Keratinocyte (primary cell): Measurements from ENCODE around the gene OR2H2. TPM values are rescaled to one million over a fixed set of nuclear protein-coding genes. Genes with fewer than 3 reads are reported as not detected.
A peak's percentile ranks its signal among the peaks of the same experiment; 100 is the strongest.

Source experiments
- DNase-seq: peaks from one replicate; pipeline ENCODE4 v3.0.0-alpha.2; 2011; ENCODE audit warnings: low read depth, missing footprints, low spot score
- FAIRE-seq: peaks from 2 replicates; lab custom pipeline; 2011; peaks lifted over from hg19 to GRCh38; lab: Jason Lieb, UNC
- H2AFZ ChIP-seq: 2 replicates; pipeline ENCODE4 v1.6.0; 2012; ENCODE audit warnings: low read length, control low read depth, inconsistent platforms; ENCODE audit not compliant: control insufficient read depth
- H3K27ac ChIP-seq: 2 replicates; pipeline ENCODE4 v1.5.1; 2011; ENCODE audit warnings: low read length; ENCODE audit not compliant: control insufficient read depth, insufficient read depth
- H3K27me3 ChIP-seq: 3 replicates; pipeline ENCODE4 v1.6.0; 2011; ENCODE audit warnings: low read length; ENCODE audit not compliant: control insufficient read depth, insufficient read depth; ENCODE audit errors: extremely low read depth
- H3K36me3 ChIP-seq, 2 experiments: 2 replicates in 1 of 2; 3 replicates in 1 of 2; pipeline ENCODE4 v1.5.1; 2011; ENCODE audit warnings: low read length in 2 of 2, mild to moderate bottlenecking in 1 of 2; ENCODE audit not compliant: control insufficient read depth in 2 of 2, insufficient read depth in 2 of 2; ENCODE audit errors: extremely low read depth in 1 of 2
- H3K4me1 ChIP-seq: 3 replicates; pipeline ENCODE4 v1.5.1; 2011; ENCODE audit warnings: low read length; ENCODE audit not compliant: control insufficient read depth, insufficient read depth; ENCODE audit errors: extremely low read depth
- H3K4me2 ChIP-seq: 3 replicates; pipeline ENCODE4 v1.6.0; 2011; ENCODE audit warnings: low read depth, low read length; ENCODE audit not compliant: control insufficient read depth, insufficient read depth; ENCODE audit errors: extremely low read depth
- H3K4me3 ChIP-seq, 3 experiments: fragments of 200-600 bp in 1 of 3; sonication (generic) in 1 of 3; 2 replicates in 2 of 3; 3 replicates in 1 of 3; pipeline ENCODE4 v1.5.1; 2011 to 2016; ENCODE audit warnings: low read length in 3 of 3, mild to moderate bottlenecking in 3 of 3, control low read depth in 2 of 3, inconsistent platforms in 1 of 3, low read depth in 1 of 3, mixed read lengths in 1 of 3, mixed run types in 1 of 3, moderate library complexity in 1 of 3; ENCODE audit not compliant: control insufficient read depth in 2 of 3, insufficient read depth in 2 of 3; ENCODE audit errors: extremely low read depth in 1 of 3
- H3K79me2 ChIP-seq: 2 replicates; pipeline ENCODE4 v1.6.0; 2012; ENCODE audit warnings: low read length; ENCODE audit not compliant: control insufficient read depth, insufficient read depth
- H3K9ac ChIP-seq: 3 replicates; pipeline ENCODE4 v1.6.0; 2011; ENCODE audit warnings: low read length; ENCODE audit not compliant: control insufficient read depth, insufficient read depth; ENCODE audit errors: extremely low read depth
- H3K9me1 ChIP-seq: 3 replicates; pipeline ENCODE4 v1.6.0; 2011; ENCODE audit warnings: low read length; ENCODE audit not compliant: control insufficient read depth, insufficient read depth; ENCODE audit errors: extremely low read depth
- H3K9me3 ChIP-seq: 2 replicates; pipeline ENCODE4 v1.5.1; 2012; ENCODE audit warnings: low read depth, low read length; ENCODE audit not compliant: control insufficient read depth
- H4K20me1 ChIP-seq: 3 replicates; pipeline ENCODE4 v1.6.0; 2011; ENCODE audit warnings: low read length; ENCODE audit not compliant: control insufficient read depth, insufficient read depth; ENCODE audit errors: extremely low read depth
- EZH2 ChIP-seq: IDR thresholded peaks from one replicate; pipeline ENCODE4 v1.6.1; 2012; ENCODE audit warnings: inconsistent platforms, mild to moderate bottlenecking, low read length, moderate library complexity
- dilution Hi-C: fragments of 300-500 bp; cut with MboI; formaldehyde crosslinking; loops from one replicate; pipeline ENCODE4 v1.7.0; 2020; ENCODE audit warnings: low sequenced_read_pairs; ENCODE audit not compliant: extremely low pct_ligation_motif_present
- polyA plus RNA-seq, 5 experiments: library from polyadenylated mRNA; depleted of rRNA in 3 of 5; stranded (reverse) in 3 of 5; stranded (forward) in 1 of 5; unstranded in 1 of 5; fragments of >200 nt; gene quantifications; 1 replicate in 1 of 5; 2 replicates in 3 of 5; 3 replicates in 1 of 5; pipeline versions ENCODE4 v1.2.1 to v1.2.3, GENCODE V29; 2011 to 2012; ENCODE audit warnings: missing spikeins in 2 of 5, low read depth in 1 of 5, low replicate concordance in 1 of 5
- TF ChIP-seq, protein P1 (sequence below), 3 experiments: IDR thresholded peaks in 1 of 3; conservative IDR thresholded peaks in 1 of 3; optimal IDR thresholded peaks in 1 of 3; 2 replicates in 2 of 3; 3 replicates in 1 of 3; pipeline versions ENCODE3 to v1.5.1; 2011; ENCODE audit warnings: low read length in 3 of 3, mild to moderate bottlenecking in 3 of 3, moderate library complexity in 2 of 3, control low read depth in 1 of 3, inconsistent platforms in 1 of 3; ENCODE audit not compliant: insufficient read depth in 2 of 3; ENCODE audit errors: extremely low read depth in 1 of 3

The OR2H2 gene
- polyA plus RNA-seq, 1 donor (not counting 4 experiments of a cell fraction or from before 2014, with no cell fraction given): not detected

GRCh38 chr6:29631860-29632731, 47.2 kb downstream of the OR2H2 start:
- H2AFZ ChIP-seq: peak overlapping the region; percentile 37
- DNase-seq (no peak), FAIRE-seq (no peak)
- no peaks in the 10 kb centered on the region for H4K20me1 ChIP-seq
- no peaks in the 10 kb centered on the region for H3K9me1 ChIP-seq
- peak overlapping the region; percentile 57 to 83 (median 69) for H3K4me3 ChIP-seq
- no peaks in the 10 kb centered on the region for H3K27me3 ChIP-seq
- peaks cover 0 to 2% of the 10 kb centered on the region in 2 experiments for H3K36me3 ChIP-seq
- peaks cover 4% of the 10 kb centered on the region for H3K79me2 ChIP-seq
- peak overlapping the region; percentile 56 for H3K9ac ChIP-seq
- no peak overlapping the region for H3K27ac ChIP-seq
- TF ChIP-seq EZH2: no peak
- TF ChIP-seq, protein P1, sequence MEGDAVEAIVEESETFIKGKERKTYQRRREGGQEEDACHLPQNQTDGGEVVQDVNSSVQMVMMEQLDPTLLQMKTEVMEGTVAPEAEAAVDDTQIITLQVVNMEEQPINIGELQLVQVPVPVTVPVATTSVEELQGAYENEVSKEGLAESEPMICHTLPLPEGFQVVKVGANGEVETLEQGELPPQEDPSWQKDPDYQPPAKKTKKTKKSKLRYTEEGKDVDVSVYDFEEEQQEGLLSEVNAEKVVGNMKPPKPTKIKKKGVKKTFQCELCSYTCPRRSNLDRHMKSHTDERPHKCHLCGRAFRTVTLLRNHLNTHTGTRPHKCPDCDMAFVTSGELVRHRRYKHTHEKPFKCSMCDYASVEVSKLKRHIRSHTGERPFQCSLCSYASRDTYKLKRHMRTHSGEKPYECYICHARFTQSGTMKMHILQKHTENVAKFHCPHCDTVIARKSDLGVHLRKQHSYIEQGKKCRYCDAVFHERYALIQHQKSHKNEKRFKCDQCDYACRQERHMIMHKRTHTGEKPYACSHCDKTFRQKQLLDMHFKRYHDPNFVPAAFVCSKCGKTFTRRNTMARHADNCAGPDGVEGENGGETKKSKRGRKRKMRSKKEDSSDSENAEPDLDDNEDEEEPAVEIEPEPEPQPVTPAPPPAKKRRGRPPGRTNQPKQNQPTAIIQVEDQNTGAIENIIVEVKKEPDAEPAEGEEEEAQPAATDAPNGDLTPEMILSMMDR (optimal IDR thresholded peaks at IDR 0.05 in 1 of 3, IDR thresholded peaks at IDR 0.05 in 1 of 3, conservative IDR thresholded peaks at IDR 0.05 in 1 of 3; ENCODE audit: extremely low read depth in 1 of 3, insufficient read depth in 2 of 3, low read length in 3 of 3): no peak
- peak overlapping the region; percentile 85 for H3K4me2 ChIP-seq
- H3K9me3 ChIP-seq: no peaks in the 10 kb centered on the region
- peaks cover 20% of the 10 kb centered on the region for H3K4me1 ChIP-seq
- dilution Hi-C loops: no loop called here

DNA sequence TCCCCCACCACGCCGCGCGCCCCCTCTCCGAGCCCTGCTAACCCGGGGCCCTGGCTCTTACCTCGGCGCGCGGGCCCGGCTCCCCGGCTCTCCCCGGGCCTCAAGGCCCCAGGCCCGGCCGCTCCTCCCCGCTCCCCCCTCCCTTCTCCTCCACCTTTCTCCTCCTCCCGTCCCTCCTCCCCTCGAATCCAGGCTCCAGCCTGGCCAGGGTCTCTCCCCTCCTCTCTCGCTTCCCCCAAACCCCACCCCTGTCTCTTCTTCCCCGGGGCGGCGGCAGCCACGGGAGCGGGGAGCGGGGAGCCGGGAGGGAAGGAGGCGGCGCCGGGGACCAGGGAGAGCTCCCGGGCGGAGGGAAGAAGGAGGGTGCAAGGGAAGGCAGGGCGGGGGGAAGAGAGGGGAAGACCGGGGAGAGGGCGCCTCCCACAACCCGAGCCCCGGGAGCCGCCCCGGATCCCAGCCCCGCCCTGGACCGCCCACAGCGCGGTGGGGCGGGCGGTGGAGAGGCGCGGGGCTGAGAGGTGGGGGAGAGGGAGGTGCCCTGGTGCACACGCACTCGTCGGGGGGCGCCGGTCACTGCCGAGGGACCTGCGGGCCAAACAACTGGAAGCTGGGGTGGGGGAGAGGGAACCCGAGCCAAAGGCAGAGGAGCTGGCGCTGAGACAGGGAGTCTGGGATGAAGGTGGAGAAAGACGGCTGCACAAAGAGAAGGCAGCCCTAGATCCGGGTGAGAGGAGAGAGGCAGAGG, 48.0 kb downstream of the OR2H2 start, which contains the start of gene GABBR1:
TSS of gene GABBR1 (minus strand) at position 395 of the 745 bp plus-strand sequence. CDS start 798 bp downstream, outside the sequence.
- TF ChIP-seq, protein P1 (optimal IDR thresholded peaks at IDR 0.05 in 1 of 3, IDR thresholded peaks at IDR 0.05 in 1 of 3, conservative IDR thresholded peaks at IDR 0.05 in 1 of 3; ENCODE audit: extremely low read depth in 1 of 3, insufficient read depth in 2 of 3, low read length in 3 of 3): no peak
- TF ChIP-seq EZH2: no peak
- H3K27ac ChIP-seq: no peak within 1 kb of the TSS
- dilution Hi-C loops: no loop called here

More for the DNA sequence above, 48.0 kb downstream of the OR2H2 start, which contains the start of gene GABBR1:
- no peaks in the 10 kb centered on the region for H4K20me1 ChIP-seq
- H3K4me2 ChIP-seq: peak within 1 kb of the TSS; percentile 95
- H3K9ac ChIP-seq: peak within 1 kb of the TSS; percentile 56
- peaks cover 4% of the 10 kb centered on the region for H3K79me2 ChIP-seq
- peaks cover 0 to 2% of the 10 kb centered on the region in 2 experiments for H3K36me3 ChIP-seq
- peak within 1 kb of the TSS; percentile 93 for H2AFZ ChIP-seq
- H3K9me1 ChIP-seq: no peaks in the 10 kb centered on the region
- FAIRE-seq (no peak), DNase-seq (no peak)
- H3K4me1 ChIP-seq: peaks cover 20% of the 10 kb centered on the region
- no peaks in the 10 kb centered on the region for H3K27me3 ChIP-seq
- peak within 1 kb of the TSS; percentile 57 to 83 (median 69) for H3K4me3 ChIP-seq
- H3K9me3 ChIP-seq: no peaks in the 10 kb centered on the region
